GM12872 (cell line): ENCODE measurements around the gene ZHX3.

ENCODE experiments used
- CTCF ChIP-seq: IDR thresholded peaks from 3 replicates; pipeline ENCODE4 v1.5.1; 2011; ENCODE audit warnings: low read depth, mild to moderate bottlenecking, low read length, moderate library complexity; ENCODE audit not compliant: insufficient read depth

Gene ZHX3

GRCh38 chr20:41344938-41345728 is 27.6 kb upstream of the ZHX3 start:
- no peak for TF ChIP-seq CTCF

- TF ChIP-seq CTCF = no peak
Measured at GRCh38 chr20:41344477-41344876, 26.9 kb upstream of the ZHX3 start.

DNA sequence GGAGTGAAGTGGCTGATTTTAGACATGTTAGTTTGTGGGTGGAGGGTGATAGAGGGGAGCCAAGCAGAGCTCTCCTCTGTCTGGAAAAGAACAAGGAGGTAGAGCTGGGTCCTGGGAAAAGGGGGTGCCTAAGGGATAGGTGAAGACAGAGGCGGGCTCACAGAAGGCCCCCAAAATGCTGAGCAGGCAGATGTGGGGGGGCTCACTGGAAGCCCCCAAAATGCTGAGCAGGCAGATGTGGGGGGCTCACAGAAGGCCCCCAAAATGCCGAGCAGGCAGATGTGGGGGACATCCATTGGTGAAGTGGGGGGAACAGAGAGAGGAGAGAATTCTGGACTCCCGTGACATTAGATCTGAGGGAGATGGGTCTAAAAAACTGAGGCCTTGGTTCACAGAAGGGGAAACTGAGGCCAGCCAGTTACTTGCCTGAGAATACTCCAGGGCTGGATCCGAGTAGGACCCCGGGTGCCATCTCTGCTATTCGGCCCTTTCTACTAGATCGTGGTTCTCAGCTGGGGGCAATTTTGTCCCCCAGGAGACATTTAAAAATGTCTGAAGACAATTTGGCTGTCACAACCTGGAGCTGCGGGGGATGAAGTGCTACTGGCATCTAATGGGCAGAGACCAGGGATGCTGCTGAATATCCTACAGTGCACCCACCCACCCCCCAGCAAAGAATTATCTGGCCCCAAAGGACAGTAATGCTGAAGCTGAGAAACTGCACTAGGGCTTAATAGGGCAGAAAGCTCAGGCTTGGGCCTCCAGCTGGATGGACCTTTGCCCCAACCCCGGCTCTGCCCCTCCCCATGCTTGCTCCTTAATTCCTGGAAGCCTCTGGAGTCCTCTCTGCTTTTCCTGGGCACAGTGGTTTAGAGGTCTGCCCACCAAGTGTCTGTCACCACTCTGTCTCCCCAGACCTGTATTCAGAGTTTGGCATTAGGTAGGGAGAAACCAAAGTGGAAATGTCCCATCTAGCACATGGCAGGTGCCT is 25.2 kb upstream of the ZHX3 start:
- TF ChIP-seq CTCF = no peak

- no peak for TF ChIP-seq CTCF
Measured at GRCh38 chr20:41340327-41341055, 23.0 kb upstream of the ZHX3 start, which contains the start of gene LPIN3. Gene LPIN3 (plus strand): TSS chr20:41340821. CDS start chr20:41345804, 4,983 bp downstream.

DNA sequence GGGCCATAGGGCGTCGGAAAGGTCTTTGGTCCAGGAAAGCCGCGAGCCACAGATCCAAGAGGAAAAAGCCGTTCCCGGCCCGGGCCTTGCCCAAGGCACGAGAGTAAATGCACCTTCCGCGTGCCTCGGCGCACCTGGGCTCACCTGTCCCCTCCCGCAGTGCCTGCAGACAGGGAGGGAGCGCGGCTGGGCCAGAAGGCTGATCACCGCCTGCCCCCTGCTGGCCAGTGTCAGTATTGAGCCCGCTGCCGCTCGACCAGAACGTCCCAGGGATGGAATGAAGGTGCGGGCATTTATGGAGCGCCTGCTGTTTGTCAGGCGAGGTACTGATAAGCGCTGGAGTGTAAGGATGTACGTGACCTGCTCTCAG is 22.4 kb upstream of the ZHX3 start:
- peak; percentile 92 for TF ChIP-seq CTCF

- no peak for TF ChIP-seq CTCF
Measured at GRCh38 chr20:41336711-41337492, 19.4 kb upstream of the ZHX3 start.
